GM10266 (cell line): Measurements from ENCODE around the gene MTRR.
A peak's percentile ranks its signal among the peaks of the same experiment; 100 is the strongest.

Source experiments
- DNase-seq: peaks from one replicate; pipeline ENCODE4 v3.0.0; 2012; ENCODE audit errors: extremely low spot score
- TF ChIP-seq, protein P1 (sequence below): IDR thresholded peaks from 2 replicates; pipeline ENCODE4 v1.5.1; 2012; ENCODE audit warnings: mild to moderate bottlenecking, low read depth; ENCODE audit not compliant: control insufficient read depth, insufficient read depth; ENCODE audit errors: missing control alignments

The MTRR gene

DNA sequence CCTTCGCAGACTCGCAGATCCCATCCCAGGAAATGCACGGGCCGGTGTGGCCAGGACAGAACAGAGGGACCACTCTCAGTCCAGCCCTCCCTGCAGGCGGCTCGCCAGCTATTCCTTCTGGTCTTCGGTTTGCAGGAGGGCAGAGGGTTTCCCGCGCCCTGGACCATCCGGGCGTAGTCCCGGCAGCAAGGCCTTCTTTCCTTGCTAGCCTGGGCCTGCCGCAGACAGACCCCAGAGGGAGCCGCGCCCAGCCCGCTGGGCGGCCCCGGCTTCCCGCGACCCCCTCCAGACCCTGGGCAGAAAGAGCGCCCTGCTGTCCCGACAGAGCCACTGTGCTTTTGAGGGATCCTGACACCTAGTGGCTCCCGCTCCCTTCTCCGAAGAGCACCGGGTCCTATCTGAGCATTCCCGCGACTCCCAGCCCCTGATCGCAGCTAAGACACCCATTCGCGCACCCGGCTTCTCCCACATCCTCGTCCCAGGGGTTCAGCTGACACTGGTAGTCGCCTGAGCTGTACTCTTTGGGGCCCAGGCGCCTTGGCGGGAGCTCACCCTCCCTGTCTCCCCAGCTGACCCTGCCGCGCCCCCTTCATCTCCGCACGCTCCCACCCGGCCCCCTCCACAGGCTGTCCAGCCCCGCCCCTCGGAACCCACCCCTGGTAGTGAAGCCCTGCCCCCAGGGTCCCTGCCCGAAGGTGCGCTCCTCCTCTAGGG lies 19.1 kb upstream of the MTRR start:
- peak; percentile 41 for DNase-seq
- TF ChIP-seq, protein P1, sequence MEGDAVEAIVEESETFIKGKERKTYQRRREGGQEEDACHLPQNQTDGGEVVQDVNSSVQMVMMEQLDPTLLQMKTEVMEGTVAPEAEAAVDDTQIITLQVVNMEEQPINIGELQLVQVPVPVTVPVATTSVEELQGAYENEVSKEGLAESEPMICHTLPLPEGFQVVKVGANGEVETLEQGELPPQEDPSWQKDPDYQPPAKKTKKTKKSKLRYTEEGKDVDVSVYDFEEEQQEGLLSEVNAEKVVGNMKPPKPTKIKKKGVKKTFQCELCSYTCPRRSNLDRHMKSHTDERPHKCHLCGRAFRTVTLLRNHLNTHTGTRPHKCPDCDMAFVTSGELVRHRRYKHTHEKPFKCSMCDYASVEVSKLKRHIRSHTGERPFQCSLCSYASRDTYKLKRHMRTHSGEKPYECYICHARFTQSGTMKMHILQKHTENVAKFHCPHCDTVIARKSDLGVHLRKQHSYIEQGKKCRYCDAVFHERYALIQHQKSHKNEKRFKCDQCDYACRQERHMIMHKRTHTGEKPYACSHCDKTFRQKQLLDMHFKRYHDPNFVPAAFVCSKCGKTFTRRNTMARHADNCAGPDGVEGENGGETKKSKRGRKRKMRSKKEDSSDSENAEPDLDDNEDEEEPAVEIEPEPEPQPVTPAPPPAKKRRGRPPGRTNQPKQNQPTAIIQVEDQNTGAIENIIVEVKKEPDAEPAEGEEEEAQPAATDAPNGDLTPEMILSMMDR: no peak

DNA sequence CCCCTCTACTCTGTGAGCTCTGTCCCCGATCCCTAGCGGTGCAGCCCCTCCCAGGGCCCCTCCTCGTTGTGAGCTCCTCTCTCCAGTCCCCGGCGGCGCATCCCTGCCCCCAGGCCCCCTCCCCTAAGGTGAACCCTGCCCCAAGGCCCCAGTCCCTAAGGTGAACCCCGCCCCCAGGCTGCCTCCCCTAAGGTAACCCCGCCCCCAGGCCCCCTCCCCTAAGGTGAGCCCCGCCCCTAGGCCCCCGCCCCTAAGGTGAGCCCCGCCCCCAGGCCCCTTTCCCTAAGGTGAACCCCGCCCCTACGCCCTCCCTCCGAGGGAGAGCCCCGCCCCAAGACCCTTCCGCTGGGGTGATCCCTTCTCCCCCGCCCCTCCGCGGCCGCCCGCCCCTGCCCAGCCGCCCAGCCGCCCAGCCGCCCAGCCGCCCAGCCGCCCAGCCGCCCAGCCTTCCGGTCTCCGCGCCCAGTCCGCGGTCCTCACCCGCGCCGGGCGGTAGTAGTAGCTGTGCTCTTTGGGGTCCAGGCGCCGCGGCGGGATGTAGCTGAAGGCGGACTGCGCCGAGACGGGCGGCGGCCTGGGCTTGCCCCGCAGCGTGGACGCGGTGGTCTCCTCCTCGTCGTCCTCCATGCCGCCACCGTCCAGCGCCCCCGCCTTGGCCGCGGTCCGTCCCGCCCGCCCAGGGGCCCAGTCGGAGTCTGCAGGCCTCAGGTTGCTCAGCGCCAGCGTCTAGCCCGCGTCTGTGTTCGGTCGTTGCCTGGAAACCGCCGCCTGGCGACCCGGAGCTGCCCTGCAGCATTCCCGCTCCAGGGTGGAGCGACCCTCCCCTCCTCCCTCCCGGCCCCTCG lies 18.3 kb upstream of the MTRR start, which contains the start of gene CFAP90:
Gene CFAP90, minus strand, starts transcription at position 739 of the 845 bp plus-strand sequence. Its CDS starts 112 bp downstream, at position 627.
- TF ChIP-seq, protein P1: no peak
- no peak for DNase-seq

DNA sequence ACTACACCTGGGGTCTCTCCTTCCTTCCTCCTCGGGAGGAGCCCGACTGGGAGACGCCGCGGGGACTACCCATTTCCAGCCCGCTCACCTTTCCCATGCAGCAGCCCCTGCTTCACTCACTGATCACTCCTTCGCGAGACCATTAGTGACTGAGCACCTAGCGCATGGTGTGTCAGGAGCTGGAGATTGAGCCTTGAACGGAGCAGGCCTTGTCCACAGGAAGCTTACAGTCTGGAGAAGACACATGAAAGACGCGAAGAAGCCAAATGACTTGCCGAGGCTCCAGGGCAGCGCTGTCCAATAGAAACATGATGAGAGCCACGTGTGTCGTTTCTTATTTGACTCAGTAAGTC lies 17.7 kb upstream of the MTRR start:
- TF ChIP-seq, protein P1: no peak
- DNase-seq: no peak

DNA sequence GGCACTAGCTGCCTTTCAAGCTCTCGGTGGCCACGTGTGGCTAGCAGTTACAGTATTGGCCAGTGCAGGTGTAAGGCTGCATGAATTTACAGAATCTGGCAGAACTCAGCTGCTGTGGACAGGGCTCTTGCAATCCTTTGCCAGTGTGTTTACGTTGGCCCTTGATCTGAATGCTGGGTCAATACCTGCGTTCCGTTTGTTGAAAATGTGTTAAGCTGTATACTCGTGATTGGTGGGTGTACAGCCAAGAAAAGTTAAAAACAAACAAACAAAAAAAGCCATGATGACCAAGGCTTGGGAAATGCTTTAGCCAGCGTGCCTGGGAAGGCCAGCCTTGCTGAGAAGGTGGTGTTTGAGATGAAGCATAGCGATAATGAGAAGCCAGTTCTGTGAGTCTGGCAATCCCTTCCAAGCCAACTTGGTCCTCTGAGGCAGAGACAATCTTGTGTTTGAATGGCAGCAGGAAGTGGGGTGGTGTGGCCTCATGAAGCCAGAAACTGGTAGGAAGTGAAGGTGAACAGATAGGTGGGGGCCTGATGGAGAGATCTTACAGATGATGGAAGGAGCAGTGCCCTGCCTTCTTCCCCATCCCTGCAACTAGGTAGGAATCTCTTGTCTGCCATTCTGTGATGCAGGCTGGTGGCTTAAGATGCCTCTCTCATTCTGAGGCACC lies 17.2 kb upstream of the MTRR start:
- TF ChIP-seq, protein P1: no peak
- DNase-seq: no peak

DNA sequence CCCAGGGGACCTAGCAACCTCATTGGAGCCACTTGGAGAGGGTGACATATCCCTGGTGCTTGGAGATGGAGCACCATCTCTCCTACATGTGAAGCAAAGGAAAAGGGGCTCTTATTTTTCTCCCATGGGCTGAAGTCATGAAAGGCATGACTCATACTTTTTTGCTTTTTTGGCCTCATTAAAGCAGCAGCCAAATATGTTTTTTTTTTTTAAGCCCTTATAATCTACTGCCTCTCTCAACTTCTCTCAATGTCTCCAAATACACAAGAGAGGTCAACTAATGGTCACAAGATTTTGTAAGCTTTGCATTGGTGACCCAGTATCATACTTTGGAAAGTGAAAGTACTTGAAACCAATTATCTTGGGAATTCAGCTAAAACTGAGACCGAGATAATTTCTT lies 16.4 kb upstream of the MTRR start:
- DNase-seq: no peak
- TF ChIP-seq, protein P1: no peak

DNA sequence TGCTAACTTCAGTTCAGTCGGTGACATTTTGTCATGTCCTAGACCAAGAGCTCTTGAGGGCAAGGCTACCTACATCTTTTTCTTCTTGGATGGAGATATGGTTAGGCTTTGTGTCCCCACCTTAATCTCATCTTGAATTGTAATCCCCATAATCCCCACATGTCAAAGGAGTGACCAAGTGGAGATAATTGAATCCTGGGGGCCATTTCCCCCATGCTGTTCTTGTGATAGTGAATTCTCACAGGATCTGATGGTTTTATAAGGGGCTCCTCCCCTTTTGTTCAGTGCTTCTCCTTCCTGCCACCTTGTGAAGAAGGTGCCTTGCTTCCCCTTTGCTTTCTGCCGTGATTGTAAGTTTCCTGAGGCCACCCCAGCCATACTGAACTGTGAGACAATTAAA lies 16.0 kb upstream of the MTRR start:
- TF ChIP-seq, protein P1: no peak
- DNase-seq: no peak

DNA sequence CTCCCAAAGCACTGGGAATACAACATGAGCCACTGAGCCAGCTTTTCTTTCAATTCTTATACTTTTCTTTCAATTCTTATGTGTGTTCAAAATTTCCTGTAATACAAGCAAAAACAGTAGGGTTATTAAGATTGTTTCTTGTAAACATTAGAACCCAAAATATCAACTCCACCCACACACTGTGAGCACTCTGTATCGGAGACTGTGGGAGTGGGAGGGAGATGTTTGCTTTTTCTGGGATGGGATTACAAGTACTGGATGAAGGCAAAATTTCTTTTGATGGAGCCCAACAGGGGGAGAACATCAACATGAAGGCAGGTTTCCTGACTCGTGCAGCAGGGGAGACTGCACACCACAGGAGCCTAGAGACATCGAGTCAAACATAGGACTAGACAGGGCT lies 13.3 kb upstream of the MTRR start:
- TF ChIP-seq, protein P1: no peak

More for the DNA sequence above, 13.3 kb upstream of the MTRR start:
- no peak for DNase-seq
